A673 (cell line): ENCODE data around the gene ADAMTSL3. TPM values are rescaled to one million over a fixed set of nuclear protein-coding genes. Genes with fewer than 3 reads are reported as not detected.

Experiments used
- BruUV-seq: library from RNA; stranded (reverse); fragments of 400-500 nt; replicated peaks from 2 replicates; lab custom pipeline; 2021; lab: Mats Ljungman, UMichigan
- CTCF ChIA-PET: fragments of 300-600 bp; sonication (Branson Sonifier 250); formaldehyde crosslinking; loops from one replicate; lab custom pipeline; 2022; ENCODE audit warnings: antibody characterized with exemption; lab: Charles Lee
- POLR2A ChIA-PET: fragments of 300-600 bp; sonication (Branson Sonifier 250); formaldehyde crosslinking; loops from one replicate; lab custom pipeline; 2022; ENCODE audit warnings: antibody characterized with exemption; ENCODE audit not compliant: low non-redundant PET; lab: Charles Lee
- DNase-seq: peaks from one replicate; pipeline ENCODE4 v3.0.0-alpha.2; 2015; ENCODE audit warnings: low spot score
- H3K27ac ChIP-seq: fragments of 200-600 bp; sonication (generic); 2 replicates; pipeline ENCODE4 v1.5.1; 2016; ENCODE audit warnings: mixed run types, low read depth, mild to moderate bottlenecking, mixed read lengths, antibody characterized with exemption, low read length; ENCODE audit not compliant: poor library complexity, severe bottlenecking
- H3K27me3 ChIP-seq: fragments of 200-600 bp; sonication (generic); replicated peaks from 2 replicates; pipeline ENCODE4 v1.6.1; 2017; ENCODE audit warnings: mixed run types, low read depth, mild to moderate bottlenecking, mixed read lengths, antibody characterized with exemption, low read length; ENCODE audit not compliant: insufficient read depth, poor library complexity
- H3K36me3 ChIP-seq: fragments of 200-600 bp; sonication (generic); 2 replicates; pipeline ENCODE4 v1.6.1; 2016; ENCODE audit warnings: mixed run types, mild to moderate bottlenecking, mixed read lengths, antibody characterized with exemption, low read length; ENCODE audit not compliant: insufficient read depth, poor library complexity, severe bottlenecking
- H3K4me1 ChIP-seq: fragments of 200-600 bp; sonication (generic); 2 replicates; pipeline ENCODE4 v1.6.1; 2017; ENCODE audit warnings: mixed run types, mild to moderate bottlenecking, mixed read lengths, antibody characterized with exemption, low read length; ENCODE audit not compliant: insufficient read depth, poor library complexity, severe bottlenecking
- H3K4me3 ChIP-seq: fragments of 200-600 bp; sonication (generic); 2 replicates; pipeline ENCODE4 v1.5.1; 2016; ENCODE audit warnings: low read depth, mixed run types, mild to moderate bottlenecking, mixed read lengths, low read length; ENCODE audit not compliant: poor library complexity, severe bottlenecking
- H3K9me3 ChIP-seq: fragments of 200-600 bp; sonication (generic); 2 replicates; pipeline ENCODE4 v1.6.1; 2016; ENCODE audit warnings: mixed run types, low read depth, mild to moderate bottlenecking, mixed read lengths, antibody characterized with exemption, low read length; ENCODE audit not compliant: poor library complexity, severe bottlenecking
- EZH2 ChIP-seq: fragments of 200-600 bp; sonication (generic); IDR thresholded peaks from 2 replicates; pipeline ENCODE4 v1.6.1; 2017; ENCODE audit warnings: borderline replicate concordance, low read depth, mild to moderate bottlenecking, mixed read lengths, antibody characterized with exemption, low read length; ENCODE audit not compliant: poor library complexity, severe bottlenecking
- intact Hi-C: fragments of 100-400 bp; cut with micrococcal nuclease; formaldehyde crosslinking; loops from one replicate; pipeline ENCODE4 v1.10.0; 2022; ENCODE audit not compliant: unreplicated experiment
- total RNA-seq: library from RNA; stranded (reverse); gene quantifications from 2 replicates; pipeline ENCODE4 v1.2.3, GENCODE V29; 2021
- TF ChIP-seq, protein P1 (sequence below): fragments of 300-800, 200-600 bp; sonication (generic); conservative IDR thresholded peaks from 2 replicates; pipeline ENCODE4 v1.5.1; 2017; ENCODE audit warnings: low read depth, mild to moderate bottlenecking, antibody characterized with exemption, low read length, moderate library complexity, mixed read lengths

Gene ADAMTSL3
- total RNA-seq, 1 experiment from 2014 or later: 0.95 TPM

GRCh38 chr15:83838763-83839162 is 184.8 kb downstream of the ADAMTSL3 start:
- no peak overlapping the region for H3K27ac ChIP-seq
- intact Hi-C loops: no loop called here
- ChIA-PET CTCF (no interaction called here), POLR2A (no interaction called here)
- no peaks in the 10 kb centered on the region for H3K9me3 ChIP-seq
- no peak for DNase-seq
- no peaks in the 10 kb centered on the region for H3K27me3 ChIP-seq
- no peaks in the 10 kb centered on the region for H3K36me3 ChIP-seq
- no peak for TF ChIP-seq EZH2
- BruUV-seq: no TSS peak
- H3K4me3 ChIP-seq: no peak overlapping the region
- no peaks in the 10 kb centered on the region for H3K4me1 ChIP-seq

DNA sequence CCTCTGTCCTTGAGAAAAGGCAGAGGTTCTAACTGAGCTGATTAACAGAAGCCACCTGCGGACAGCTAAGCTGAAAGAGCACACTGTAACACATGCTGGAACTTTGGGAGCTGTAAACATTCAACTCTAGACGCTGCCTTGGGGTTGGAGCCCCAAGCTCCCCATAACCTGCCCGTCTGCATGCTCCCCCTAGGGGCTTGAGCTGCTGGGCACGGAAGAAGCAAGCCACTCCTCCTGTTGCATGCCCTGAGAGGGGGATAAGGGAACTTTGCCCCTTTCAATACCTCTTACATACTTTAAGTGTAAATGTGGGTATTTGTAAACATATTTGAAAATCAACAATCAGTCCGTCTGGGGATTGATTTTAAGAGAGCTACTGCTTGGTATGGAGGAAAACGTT is 188.4 kb downstream of the ADAMTSL3 start:
- Histone ChIP-seq H3K4me1 (no peaks in the 10 kb centered on the region), H3K36me3 (no peaks in the 10 kb centered on the region), H3K4me3 (no peak overlapping the region), H3K9me3 (no peaks in the 10 kb centered on the region), H3K27me3 (no peaks in the 10 kb centered on the region), H3K27ac (no peak overlapping the region)
- no peak for DNase-seq
- BruUV-seq: no TSS peak
- ChIA-PET POLR2A (no interaction called here), CTCF (no interaction called here)
- intact Hi-C loops: loop anchor here (10.0 kb wide), 1 partner anchor 407 kb away; no protein-coding TSS in a partner anchor
- TF ChIP-seq EZH2: no peak
- TF ChIP-seq, protein P1, sequence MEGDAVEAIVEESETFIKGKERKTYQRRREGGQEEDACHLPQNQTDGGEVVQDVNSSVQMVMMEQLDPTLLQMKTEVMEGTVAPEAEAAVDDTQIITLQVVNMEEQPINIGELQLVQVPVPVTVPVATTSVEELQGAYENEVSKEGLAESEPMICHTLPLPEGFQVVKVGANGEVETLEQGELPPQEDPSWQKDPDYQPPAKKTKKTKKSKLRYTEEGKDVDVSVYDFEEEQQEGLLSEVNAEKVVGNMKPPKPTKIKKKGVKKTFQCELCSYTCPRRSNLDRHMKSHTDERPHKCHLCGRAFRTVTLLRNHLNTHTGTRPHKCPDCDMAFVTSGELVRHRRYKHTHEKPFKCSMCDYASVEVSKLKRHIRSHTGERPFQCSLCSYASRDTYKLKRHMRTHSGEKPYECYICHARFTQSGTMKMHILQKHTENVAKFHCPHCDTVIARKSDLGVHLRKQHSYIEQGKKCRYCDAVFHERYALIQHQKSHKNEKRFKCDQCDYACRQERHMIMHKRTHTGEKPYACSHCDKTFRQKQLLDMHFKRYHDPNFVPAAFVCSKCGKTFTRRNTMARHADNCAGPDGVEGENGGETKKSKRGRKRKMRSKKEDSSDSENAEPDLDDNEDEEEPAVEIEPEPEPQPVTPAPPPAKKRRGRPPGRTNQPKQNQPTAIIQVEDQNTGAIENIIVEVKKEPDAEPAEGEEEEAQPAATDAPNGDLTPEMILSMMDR: peak; percentile 23; the same call in 1 of the 2 replicates

- no peak for DNase-seq
- no peaks in the 10 kb centered on the region for H3K36me3 ChIP-seq
- TF ChIP-seq EZH2: no peak
- TF ChIP-seq, protein P1: no peak
- no peak overlapping the region for H3K27ac ChIP-seq
- no peak overlapping the region for H3K4me3 ChIP-seq
- H3K9me3 ChIP-seq: no peaks in the 10 kb centered on the region
- no peaks in the 10 kb centered on the region for H3K27me3 ChIP-seq
- H3K4me1 ChIP-seq: peaks cover 6% of the 10 kb centered on the region
- CTCF ChIA-PET: no interaction called here
- no TSS peak for BruUV-seq
- intact Hi-C loops: loop anchor here (10.0 kb wide), 1 partner anchor 409 kb away; no protein-coding TSS in a partner anchor
- POLR2A ChIA-PET: no interaction called here
Measured at GRCh38 chr15:83843471-83843871, 189.5 kb downstream of the ADAMTSL3 start.

- H3K27ac ChIP-seq: no peak overlapping the region
- peaks cover 14% of the 10 kb centered on the region for H3K4me1 ChIP-seq
- ChIA-PET POLR2A (no interaction called here), CTCF (no interaction called here)
- no peaks in the 10 kb centered on the region for H3K36me3 ChIP-seq
- no peak overlapping the region for H3K4me3 ChIP-seq
- no peaks in the 10 kb centered on the region for H3K27me3 ChIP-seq
- intact Hi-C loops: loop anchor here (10.0 kb wide), 1 partner anchor 410 kb away; no protein-coding TSS in a partner anchor
- DNase-seq: no peak
- BruUV-seq: no TSS peak
- no peaks in the 10 kb centered on the region for H3K9me3 ChIP-seq
- TF ChIP-seq, protein P1: no peak
- no peak for TF ChIP-seq EZH2
Measured at GRCh38 chr15:83844742-83845141, 190.8 kb downstream of the ADAMTSL3 start.
